ENCODE measurements around the gene FANCM. TPM values are rescaled to one million over a fixed set of nuclear protein-coding genes. Genes with fewer than 3 reads are reported as not detected.

Gene FANCM, protein sequence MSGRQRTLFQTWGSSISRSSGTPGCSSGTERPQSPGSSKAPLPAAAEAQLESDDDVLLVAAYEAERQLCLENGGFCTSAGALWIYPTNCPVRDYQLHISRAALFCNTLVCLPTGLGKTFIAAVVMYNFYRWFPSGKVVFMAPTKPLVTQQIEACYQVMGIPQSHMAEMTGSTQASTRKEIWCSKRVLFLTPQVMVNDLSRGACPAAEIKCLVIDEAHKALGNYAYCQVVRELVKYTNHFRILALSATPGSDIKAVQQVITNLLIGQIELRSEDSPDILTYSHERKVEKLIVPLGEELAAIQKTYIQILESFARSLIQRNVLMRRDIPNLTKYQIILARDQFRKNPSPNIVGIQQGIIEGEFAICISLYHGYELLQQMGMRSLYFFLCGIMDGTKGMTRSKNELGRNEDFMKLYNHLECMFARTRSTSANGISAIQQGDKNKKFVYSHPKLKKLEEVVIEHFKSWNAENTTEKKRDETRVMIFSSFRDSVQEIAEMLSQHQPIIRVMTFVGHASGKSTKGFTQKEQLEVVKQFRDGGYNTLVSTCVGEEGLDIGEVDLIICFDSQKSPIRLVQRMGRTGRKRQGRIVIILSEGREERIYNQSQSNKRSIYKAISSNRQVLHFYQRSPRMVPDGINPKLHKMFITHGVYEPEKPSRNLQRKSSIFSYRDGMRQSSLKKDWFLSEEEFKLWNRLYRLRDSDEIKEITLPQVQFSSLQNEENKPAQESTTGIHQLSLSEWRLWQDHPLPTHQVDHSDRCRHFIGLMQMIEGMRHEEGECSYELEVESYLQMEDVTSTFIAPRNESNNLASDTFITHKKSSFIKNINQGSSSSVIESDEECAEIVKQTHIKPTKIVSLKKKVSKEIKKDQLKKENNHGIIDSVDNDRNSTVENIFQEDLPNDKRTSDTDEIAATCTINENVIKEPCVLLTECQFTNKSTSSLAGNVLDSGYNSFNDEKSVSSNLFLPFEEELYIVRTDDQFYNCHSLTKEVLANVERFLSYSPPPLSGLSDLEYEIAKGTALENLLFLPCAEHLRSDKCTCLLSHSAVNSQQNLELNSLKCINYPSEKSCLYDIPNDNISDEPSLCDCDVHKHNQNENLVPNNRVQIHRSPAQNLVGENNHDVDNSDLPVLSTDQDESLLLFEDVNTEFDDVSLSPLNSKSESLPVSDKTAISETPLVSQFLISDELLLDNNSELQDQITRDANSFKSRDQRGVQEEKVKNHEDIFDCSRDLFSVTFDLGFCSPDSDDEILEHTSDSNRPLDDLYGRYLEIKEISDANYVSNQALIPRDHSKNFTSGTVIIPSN (N-terminal part only)
- polyA plus RNA-seq (ENCODE audit: insufficient read length), result 18.9 TPM
- long read RNA-seq, donor 1, partial matches to known transcripts, result 5 of 6 reads
- long read RNA-seq, donor 1, other reads (novel, unspliced or antisense), result 0 of 6 reads
- long read RNA-seq, donor 2, partial matches to known transcripts, result 0 of 1 reads
- long read RNA-seq, donor 2, other reads (novel, unspliced or antisense), result 0 of 1 reads
- long read RNA-seq, donor 3, partial matches to known transcripts, result 5 of 5 reads
- long read RNA-seq, donor 3, other reads (novel, unspliced or antisense), result 0 of 5 reads
- long read RNA-seq, donor 4, result 0 reads
- long read RNA-seq, donor 5, result 0 reads
- long read RNA-seq, donor 6, result 0 reads
- long read RNA-seq, donor 7, partial matches to known transcripts, result 0 of 1 reads
- long read RNA-seq, donor 7, other reads (novel, unspliced or antisense), result 0 of 1 reads
- long read RNA-seq, donor 8, partial matches to known transcripts, result 0 of 1 reads
- long read RNA-seq, donor 8, other reads (novel, unspliced or antisense), result 0 of 1 reads

DNA sequence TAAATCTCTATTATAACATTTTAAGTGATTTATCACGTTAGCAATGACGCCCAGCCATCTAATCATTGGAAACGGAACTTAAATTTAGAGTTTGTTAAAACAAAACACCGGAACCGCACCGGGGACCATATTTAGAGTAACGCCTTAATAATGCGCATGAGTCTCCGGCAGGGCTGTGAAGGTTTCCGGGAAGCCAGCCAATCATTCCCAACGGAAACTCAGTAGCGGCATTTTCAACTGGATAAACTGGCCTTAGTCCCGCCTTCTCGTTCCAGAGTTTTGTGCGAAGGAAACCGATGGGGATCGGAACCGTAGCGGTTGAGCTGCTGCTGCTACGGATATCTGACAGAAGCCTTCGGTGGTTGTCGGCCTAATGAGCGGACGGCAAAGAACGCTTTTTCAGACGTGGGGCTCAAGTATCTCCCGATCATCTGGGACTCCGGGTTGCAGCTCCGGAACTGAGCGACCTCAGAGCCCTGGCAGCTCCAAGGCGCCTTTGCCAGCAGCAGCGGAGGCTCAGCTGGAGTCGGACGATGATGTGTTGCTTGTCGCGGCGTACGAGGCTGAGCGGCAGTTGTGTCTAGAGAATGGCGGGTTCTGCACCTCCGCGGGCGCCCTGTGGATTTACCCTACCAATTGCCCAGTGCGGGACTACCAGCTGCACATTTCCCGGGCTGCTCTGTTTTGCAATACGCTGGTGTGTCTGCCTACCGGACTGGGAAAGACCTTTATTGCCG, at the start of gene FANCM:
Gene FANCM (plus strand): TSS at position 272 of the 737 bp plus-strand sequence. CDS start 102 bp downstream, at position 374.
- peak; percentile 99 for DNase-seq

DNA sequence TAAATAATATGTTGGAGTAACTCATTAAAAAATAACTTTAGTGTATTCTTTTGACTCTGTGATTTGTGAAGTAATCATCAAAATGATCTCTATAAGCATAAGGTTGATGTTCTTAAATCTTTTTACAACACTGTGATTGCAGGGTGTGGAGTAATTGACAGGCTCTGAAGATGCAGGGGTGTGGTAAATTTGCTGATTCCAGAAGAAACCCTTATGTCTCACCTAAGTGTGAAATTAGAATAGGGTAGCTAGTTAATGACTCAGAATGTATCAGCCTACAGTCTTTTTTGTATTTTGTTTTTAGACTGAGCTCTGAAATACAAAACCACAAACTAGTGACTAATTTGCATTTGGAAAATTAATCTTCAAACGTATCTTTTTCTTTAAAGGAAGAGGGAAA, 45.9 kb upstream of the FANCM start:
- no peak for DNase-seq

DNA sequence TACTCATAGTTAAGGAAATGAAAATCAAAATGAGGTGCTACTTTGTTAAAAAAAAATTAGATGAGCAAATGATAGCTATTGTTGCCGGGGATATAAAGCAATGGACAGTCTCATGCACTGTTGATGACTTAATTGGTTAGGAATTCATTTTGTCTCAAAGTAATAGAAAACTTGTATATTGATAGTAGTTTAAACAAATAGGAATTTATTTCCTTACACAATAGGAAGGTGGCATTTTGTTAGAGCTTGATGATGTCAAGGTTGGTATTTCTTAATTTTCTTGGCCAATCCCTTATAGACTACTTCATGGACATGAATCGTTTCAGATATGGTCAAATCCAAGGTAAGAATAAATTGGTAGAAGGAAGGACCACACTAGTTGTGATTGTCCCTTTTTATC, 44.0 kb upstream of the FANCM start:
- no peak for DNase-seq

DNA sequence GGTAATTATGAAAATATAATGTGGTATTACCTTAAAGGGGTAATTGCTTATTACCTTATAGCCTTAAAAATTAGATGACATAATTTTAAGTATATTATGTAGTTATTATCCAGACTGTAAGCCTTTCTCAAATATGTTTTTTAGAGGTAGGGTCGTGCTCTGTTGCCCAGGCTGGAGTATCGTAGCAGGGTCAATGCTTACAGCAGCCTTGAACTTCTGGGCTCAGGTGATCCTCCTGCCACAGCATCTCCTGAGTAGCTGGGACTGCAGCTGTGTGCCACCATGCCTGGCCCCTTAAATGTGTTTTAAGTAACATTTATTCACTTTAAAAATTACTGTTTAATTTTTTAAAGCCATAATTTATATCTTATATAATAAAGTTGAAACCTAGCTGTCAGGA, 41.5 kb upstream of the FANCM start:
- no peak for DNase-seq

DNA sequence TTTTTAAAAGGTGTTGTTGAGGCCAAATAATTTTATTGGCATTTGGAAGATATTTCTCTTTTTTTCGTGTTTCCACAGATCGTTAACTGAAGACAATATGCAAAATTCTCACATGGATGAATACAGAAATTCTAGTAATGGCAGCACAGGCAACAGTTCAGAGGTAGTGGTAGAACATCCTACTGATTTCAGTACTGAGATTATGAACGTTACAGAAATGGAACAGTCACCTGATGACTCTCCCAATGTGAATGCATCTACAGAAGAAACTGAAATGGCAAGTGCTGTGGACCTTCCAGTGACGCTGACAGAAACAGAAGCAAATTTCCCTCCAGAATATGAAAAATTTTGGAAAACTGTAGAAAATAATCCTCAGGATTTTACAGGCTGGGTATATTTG, 40.6 kb upstream of the FANCM start:
- DNase-seq, result no peak

DNA sequence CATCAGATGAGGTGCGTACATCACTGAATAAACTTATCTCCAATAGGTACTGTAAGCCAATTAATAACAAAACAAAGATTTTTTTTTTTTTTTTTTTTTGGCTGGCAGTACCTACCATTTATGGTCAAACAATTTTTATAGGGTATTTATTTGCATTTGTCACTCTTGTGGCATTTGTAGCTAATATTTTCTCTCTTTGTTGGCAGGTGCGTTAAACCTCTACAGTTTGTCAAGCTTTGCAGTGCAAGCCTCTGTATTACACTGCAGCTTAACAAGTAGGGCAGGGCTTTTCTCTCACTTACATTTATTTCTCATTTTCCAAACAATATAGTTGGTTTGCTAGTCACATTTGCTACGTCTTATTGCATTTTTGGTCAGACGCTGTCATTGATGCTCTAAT, 39.5 kb upstream of the FANCM start:
- DNase-seq, result no peak

DNA sequence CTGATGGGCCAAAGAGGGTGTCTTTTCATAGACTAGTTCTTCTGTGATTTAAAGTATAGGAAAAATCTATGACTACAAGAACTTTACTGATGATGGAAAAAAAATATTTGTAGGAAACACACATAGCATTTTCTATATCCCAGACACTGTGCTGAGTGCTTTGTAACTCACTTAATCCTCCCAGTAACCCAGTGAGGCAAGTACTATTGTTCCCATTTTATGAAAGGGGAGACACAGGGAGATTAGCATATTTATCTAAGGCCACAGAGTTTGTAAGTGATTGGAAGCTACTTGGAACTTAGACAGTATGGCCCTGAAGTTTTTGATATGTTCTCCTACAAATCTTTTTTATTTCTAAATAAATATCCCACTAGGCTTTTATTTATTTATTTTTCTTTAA, 31.9 kb upstream of the FANCM start:
- DNase-seq, result no peak

DNA sequence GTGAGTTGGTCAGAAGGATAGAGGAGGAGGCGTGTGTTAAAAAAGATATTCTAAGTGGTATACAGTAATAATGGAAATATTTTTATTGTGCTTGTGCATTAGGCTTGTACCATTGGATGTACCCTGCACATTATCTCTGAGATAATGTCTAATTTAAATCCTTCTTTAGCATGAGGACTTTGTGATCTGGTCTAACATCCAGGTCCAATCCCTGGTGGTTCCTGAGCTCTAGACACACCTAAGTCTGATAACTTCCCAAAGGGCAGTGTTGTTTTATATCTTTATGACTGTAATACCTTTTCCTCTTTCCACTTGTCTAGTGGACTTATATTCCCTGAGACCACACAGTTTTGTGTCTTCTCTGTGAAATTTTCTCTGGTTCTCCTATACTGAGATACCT, 31.2 kb upstream of the FANCM start:
- no peak for DNase-seq

DNA sequence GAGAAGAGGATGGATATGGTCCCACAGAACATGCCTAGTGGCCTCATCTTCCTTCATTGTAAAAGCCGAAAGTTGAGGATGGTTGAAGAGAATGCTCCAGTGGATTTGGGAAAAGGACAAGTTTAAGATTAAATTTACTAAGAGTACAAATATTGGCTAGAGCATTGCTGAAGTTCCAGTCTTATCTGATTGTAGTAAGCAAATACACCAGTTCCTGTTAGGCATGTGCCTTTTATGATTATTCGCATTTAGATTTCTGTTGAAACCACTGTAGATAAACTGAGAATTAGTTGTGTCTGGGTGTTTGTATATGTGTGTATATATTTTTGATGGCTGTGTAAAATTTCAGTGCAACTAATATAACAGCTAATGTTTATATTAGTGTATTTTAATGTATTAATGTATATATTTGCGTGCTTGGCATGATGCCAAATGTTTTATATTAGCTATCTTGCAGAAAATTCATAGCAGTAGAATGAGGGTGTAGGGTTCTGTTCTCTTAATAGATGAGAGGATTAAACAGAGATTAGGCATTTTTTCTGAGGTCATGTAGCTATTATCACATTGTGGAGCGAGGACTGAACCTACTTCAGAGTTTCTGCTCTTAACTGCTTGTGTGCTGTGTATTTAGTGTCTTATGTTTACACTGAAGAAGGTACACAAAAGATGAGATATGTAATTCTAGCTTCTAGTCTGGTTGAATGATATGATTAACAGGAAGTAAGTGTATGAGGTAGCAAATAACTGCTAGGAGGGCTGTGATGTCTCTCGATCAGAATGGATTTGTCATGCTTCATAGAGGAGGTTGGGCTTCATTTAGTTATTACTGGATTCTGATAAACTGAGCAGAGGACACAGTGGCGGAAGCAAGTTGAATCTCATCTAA, 22.6 kb upstream of the FANCM start:
- no peak for DNase-seq

DNA sequence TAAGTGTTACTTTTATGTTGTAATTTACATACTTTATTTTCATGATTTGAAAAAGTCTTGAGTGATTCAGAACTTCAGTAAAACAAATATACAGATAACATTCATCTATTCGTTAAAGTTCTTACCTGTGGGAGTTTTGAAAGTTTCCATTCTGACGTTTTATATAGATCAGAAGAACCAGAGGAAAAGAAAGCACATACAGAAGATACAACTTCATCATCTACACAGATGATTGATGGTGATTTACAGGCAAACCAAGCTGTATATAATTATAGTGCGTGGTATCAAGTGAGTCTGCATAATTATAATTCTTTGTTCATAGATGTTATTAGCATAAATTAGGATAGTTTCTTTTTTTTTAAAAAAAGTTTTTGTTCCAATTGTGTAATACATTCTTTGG, 21.4 kb upstream of the FANCM start:
- DNase-seq, result no peak

DNA sequence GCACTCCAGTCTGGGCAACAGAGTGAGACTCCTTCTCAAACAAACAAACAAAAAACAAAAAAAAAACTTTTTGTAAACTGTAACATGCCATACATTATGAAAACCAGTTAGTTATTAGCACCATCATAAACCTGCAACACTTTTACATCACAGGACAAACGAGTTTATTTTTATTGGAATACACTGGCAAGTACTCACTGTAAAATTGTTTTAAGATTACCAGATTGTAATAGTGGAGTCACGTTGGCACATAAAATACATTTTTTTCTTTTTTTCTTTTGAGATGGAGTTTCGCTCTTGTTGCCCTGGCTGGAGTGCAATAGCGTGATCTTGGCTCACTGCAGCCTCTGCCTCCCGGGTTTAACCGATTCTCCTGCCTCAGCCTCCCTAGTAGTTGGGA, 17.1 kb upstream of the FANCM start:
- no peak for DNase-seq

DNA sequence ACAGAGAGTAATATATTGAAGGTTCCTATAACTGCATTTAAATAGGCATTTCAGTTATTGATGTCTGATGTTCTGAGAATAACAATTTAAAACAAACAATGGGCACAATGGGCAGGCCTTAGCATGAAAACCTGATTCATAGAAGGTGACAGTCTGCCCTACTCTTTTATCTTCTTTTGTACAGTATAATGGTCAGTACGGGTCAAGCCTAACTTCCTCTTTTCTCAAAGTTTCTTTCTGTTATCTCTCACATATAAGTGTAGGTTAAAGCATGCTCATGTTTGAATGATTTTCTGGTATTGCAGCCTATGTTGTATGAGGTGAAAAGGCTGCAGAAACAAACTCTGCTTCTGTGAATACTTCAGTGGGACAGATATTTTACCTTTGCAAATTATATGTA, 15.6 kb upstream of the FANCM start:
- DNase-seq, result no peak

DNA sequence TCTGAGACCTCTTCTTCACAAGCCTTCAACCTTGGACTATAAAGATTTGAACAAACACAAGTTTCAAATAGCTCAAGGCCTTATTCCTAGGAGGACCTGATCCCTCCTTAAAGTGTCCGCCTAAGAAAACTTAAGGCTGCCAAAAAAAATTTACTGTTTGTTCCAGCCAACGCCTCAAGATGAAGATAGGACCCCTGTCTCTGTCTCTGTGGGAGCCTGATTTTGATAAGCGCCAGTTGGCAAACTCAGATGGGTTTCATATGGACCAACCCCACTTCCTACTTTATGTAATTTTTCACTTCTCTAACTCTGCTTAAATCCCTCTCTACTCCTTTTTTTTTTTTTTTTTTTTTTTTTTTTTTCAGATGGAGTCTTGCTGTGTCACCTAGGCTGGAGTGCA, 12.5 kb upstream of the FANCM start:
- no peak for DNase-seq

DNA sequence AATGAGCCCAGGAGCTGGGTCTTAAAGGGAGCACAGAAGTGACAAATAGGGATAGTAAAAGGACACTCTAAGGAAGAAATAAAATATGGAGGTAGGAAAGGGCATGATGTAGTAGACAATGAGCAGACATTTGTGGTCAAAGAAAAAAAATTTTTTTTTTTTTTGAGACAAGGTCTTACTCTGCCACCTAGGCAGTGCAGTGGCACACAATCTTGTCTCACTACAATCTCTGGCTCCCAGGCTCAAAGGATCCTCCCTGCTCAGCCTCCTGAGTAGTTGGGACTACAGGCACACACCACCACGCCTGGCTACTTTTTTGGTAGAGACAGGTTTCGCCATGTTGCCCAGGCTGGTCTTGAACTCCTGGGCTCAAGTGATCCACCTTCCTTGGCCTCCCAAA, 10.0 kb upstream of the FANCM start:
- no peak for DNase-seq

DNA sequence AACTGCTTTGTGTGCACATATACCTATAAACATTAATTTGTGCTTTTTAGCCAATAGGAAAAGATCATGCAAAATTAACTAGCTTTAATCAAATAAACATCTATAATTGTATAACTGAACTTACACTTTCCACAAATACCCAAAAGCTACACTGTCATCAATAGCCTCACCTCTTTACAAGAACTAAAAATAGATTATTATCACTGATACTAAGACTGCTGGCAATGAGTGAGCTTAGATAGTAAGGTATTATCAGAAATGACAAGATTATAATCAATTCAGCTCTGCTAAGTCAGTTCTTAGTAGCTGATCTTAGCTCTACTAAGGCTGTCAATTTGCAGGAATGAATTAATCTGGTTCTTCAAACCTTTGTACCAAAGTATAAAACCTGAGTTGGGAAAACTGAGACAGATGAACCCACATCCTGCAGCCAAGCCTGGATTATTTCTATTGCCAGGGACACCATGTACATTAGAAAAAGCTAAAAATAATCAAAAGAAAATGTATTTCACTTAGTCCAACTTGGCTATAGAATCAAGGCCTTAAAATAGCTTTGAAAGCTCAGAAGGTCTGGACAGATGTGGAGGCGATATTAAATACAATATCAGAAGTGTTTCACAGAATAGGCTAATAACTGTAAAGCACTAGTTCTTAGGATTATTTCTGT, 6.6 kb upstream of the FANCM start:
- DNase-seq, result no peak

DNA sequence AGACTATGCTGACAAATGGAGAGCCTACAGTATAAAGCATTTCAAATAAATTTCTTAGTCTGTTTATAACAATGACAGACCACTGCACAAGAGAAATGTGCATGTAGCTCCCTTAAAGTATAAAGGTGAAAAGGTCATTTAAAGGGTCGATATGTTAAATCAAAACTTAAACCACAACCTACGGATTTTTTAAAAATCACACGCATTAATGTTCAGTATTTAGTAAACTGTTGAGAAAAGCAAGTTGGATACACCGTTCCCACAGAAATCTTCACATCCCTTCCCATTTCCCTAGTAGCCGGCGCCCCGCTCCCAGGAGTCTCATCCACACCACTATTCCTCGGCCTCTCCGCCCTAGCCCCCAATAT, 2.1 kb upstream of the FANCM start:
- DNase-seq, result no peak

DNA sequence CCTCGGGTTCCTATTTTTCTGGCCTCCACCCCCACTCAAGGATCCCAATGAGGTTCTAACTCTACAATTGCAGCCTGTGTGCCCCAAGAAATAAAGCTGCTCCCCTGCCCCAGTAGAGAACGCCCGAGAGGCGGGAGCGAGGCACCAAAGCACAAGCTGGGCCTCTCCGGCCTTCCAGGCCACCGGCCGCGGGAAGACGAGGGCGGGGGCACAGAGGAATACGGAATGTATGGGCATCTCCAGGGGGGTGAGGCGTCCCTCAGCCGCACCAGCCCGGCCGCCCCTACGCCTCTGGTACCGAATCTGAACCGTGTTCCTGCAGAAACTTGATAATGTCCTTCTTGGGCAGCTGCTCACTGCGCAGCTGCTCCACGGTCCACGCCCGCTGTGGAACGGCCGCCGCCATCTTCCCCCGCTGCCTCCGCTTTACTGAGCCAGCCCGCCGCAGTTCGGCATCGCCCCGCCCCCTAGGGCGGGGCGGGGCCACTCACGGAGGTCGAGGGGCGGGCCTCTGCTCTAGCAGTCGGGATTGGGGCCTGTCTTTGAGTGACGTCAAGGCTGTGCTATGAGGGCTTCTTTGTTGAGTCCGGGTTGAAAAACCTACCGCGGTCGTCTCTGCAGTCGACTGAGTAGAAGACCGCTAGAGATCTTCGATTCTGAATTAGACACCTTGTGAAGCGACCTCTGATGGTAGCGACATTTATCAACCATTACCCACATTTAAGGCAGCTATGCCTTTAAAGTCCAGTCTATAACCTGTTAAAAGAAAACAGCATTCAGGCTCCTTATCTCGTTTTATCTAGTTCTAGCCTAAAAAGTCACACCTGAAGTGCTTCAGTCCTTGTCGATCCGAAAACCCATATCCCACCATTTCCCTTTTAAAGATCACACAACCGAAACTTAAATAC, 1.4 kb upstream of the FANCM start, which contains the start of gene FKBP3:
Gene FKBP3 (minus strand): TSS at position 431 of the 908 bp plus-strand sequence. CDS start 25 bp downstream, at position 406.
- DNase-seq, result peak; percentile 97

DNA sequence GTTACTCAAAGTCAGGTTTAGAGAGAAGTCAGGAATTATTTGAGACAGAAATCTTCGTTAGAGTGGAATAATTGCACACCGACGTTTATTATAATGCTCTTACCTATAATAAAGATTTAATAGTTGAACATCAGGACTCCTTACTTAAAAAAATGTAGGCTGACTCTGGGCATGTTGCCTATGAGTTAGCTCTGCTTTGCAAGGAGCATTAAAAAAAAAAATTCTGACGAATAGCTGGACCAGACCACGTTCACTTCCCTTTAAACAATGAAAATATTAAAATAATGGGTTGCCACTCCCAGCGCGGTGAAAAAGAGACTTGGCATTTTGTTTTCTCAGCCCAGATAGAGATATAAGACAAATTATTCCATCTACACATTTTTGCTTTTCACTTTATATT, 574 bp upstream of the FANCM start:
- no peak for DNase-seq

Measured in left kidney (tissue), 8 donors.